Fibroblast of the aortic adventitia (primary cell): Measurements from ENCODE around the gene SLC30A1. TPM values are rescaled to one million over a fixed set of nuclear protein-coding genes. Genes with fewer than 3 reads are reported as not detected.

Experiments
- DNase-seq: peaks from one replicate; pipeline ENCODE4 v3.0.0-alpha.2; 2010; ENCODE audit warnings: low read depth
- H3K4me3 ChIP-seq: 2 replicates; pipeline ENCODE4 v1.5.1; 2011; ENCODE audit warnings: low read depth, mild to moderate bottlenecking, control low read depth, low read length, moderate library complexity
- CTCF ChIP-seq: IDR thresholded peaks from 2 replicates; pipeline ENCODE4 v1.5.1; 2011; ENCODE audit warnings: mild to moderate bottlenecking, low read length, control low read depth, inconsistent platforms; ENCODE audit not compliant: insufficient read depth
- total RNA-seq: library from RNA; depleted of rRNA; stranded (reverse); fragments of >200 nt; gene quantifications from 2 replicates; pipeline ENCODE4 v1.2.3, GENCODE V29; 2012; ENCODE audit warnings: low replicate concordance

The SLC30A1 gene
- total RNA-seq, 1 donor, result 47.4 TPM

- no peak for DNase-seq
- TF ChIP-seq CTCF, result no peak
- no peak overlapping the region for H3K4me3 ChIP-seq
Measured at GRCh38 chr1:211620097-211620496, 41.1 kb upstream of the SLC30A1 start.

GRCh38 chr1:211619033-211619996, 40.4 kb upstream of the SLC30A1 start:
- no peak for DNase-seq
- no peak overlapping the region for H3K4me3 ChIP-seq
- TF ChIP-seq CTCF, result no peak

- H3K4me3 ChIP-seq, result no peak overlapping the region
- no peak for TF ChIP-seq CTCF
- DNase-seq, result no peak
Measured at GRCh38 chr1:211616965-211617297, 38.0 kb upstream of the SLC30A1 start.

- DNase-seq, result peak; percentile 90
- no peak overlapping the region for H3K4me3 ChIP-seq
- no peak for TF ChIP-seq CTCF
Measured at GRCh38 chr1:211616231-211616964, 37.4 kb upstream of the SLC30A1 start.

DNA sequence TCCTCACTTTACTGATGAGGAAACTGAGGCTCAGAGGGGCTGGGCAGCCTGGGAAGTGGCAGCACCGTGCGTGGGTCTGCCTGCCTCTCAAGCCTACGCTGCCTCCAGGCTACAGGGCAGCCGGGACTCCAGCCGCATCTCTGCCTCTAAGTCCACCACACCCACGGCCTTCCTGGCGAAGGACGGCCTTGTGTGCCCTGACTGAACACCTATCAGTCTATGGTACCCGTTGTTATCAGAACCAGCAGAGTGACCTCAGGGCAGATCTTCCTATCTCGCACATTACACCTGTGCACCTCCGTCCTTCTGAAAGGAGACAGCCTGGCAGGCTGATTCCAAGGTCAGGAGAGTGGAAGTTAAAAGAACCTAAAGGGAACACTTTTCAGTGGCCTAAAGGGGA, 35.7 kb upstream of the SLC30A1 start:
- DNase-seq, result no peak
- H3K4me3 ChIP-seq, result no peak overlapping the region
- no peak for TF ChIP-seq CTCF

GRCh38 chr1:211613951-211614350, 35.0 kb upstream of the SLC30A1 start:
- TF ChIP-seq CTCF, result no peak
- no peak overlapping the region for H3K4me3 ChIP-seq
- no peak for DNase-seq
